ENCODE data around the gene ANXA4. TPM values are rescaled to one million over a fixed set of nuclear protein-coding genes. Genes with fewer than 3 reads are reported as not detected.

The ANXA4 gene
- polyA plus RNA-seq, 2 of the 4 experiments (the other 2 are of a cell fraction), result 341 to 554 TPM

DNA sequence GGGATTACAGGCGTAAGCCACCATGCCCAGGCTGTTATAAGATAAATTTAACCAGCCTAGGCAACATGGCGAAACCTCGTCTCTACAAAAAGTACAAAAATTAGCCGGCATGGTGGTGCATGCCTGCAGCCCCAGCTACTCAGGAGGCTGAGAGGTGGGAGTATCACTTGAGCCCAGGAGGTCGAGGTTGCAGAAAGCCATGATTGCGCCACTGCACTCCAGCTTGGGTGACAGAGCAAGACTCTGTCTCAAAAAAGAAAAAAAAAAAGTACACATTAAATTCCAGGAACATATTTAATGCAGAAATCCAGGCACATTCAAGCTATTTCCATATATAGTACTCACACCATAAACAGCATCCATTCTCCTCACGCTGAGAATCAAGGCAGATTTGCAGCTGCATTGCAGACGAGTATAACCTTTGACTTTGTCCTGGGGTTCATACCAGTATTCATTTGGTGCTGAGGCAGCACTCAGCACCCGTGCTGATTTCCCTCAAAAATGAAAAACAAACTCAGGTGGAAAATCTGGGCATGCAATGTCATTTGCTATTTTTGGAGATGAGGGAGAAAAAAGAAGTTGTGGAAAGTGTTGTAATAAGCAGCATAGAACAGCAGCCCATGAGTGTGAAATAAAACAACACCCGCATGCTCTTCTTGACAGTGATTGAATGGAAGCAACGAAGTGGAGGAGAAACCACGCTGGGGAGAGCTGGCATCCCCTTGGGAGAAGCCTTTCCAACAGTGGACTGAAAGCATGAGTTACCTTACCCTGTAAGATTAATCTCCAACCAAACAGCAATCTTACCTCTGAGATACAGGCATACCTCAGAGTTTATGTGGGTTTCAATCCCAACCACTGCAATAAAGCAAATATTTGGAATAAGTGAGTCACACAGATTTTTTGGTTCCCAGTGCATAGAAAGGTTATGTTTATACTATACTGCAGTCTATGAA is 46.8 kb upstream of the ANXA4 start:
- peak overlapping the region; percentile 20 for H3K4me3 ChIP-seq
- H3K9me3 ChIP-seq, result no peaks in the 10 kb centered on the region
- peak overlapping the region; percentile 90 for H3K4me2 ChIP-seq
- WGBS (ENCODE audit: missing lambda C conversion rate), result 34% methylated on average over 12 of the region's 12 CpGs
- DNase-seq (ENCODE audit: low read depth in 1 of 2, low spot score in 1 of 2) (peak in 1 of 2 experiments; percentile 78), ATAC-seq (peak; percentile 79 to 90), FAIRE-seq (peak; percentile 68)
- ChIA-PET CTCF (interaction anchor here (0.6 to 2.3 kb wide), 5 partner anchors 12 to 699 kb away, joined by 3 to 25 read pairs (median 3); no protein-coding TSS in a partner anchor), POLR2A (interaction anchor here (1.4 kb wide), 1 partner anchor 51 kb away, joined by 3 read pairs; no protein-coding TSS in a partner anchor)
- peak overlapping the region; percentile 53 to 76; a peak in 5 of 6 replicates for H3K27ac ChIP-seq
- H3K4me1 ChIP-seq, result peaks cover 46% of the 10 kb centered on the region
- peak in 1 of 2 experiments; percentile 51; a peak in 1 of 5 replicates for TF ChIP-seq JUN (IDR thresholded peaks at IDR 0.05)
- no peak for TF ChIP-seq SREBF2 (IDR thresholded peaks at IDR 0.05)
- no peak for TF ChIP-seq NR3C1 (IDR thresholded peaks at IDR 0.05)
- TF ChIP-seq CBX2 (IDR thresholded peaks at IDR 0.05; ENCODE audit: borderline replicate concordance, low read depth), result no peak
- peak; percentile 73; the same call in 1 of the 2 replicates for TF ChIP-seq HOXB5 (CRISPR knock-in tag; IDR thresholded peaks at IDR 0.05)
- TF ChIP-seq CHD4 (IDR thresholded peaks at IDR 0.05; ENCODE audit: borderline replicate concordance), result no peak
- no peak for TF ChIP-seq ZNF302 (CRISPR knock-in tag; IDR thresholded peaks at IDR 0.05)
- TF ChIP-seq EHF (CRISPR knock-in tag; IDR thresholded peaks at IDR 0.05), result no peak
- no peak for TF ChIP-seq ELK1 (IDR thresholded peaks at IDR 0.05; ENCODE audit: low read depth, low read length)
- TF ChIP-seq, protein P1, sequence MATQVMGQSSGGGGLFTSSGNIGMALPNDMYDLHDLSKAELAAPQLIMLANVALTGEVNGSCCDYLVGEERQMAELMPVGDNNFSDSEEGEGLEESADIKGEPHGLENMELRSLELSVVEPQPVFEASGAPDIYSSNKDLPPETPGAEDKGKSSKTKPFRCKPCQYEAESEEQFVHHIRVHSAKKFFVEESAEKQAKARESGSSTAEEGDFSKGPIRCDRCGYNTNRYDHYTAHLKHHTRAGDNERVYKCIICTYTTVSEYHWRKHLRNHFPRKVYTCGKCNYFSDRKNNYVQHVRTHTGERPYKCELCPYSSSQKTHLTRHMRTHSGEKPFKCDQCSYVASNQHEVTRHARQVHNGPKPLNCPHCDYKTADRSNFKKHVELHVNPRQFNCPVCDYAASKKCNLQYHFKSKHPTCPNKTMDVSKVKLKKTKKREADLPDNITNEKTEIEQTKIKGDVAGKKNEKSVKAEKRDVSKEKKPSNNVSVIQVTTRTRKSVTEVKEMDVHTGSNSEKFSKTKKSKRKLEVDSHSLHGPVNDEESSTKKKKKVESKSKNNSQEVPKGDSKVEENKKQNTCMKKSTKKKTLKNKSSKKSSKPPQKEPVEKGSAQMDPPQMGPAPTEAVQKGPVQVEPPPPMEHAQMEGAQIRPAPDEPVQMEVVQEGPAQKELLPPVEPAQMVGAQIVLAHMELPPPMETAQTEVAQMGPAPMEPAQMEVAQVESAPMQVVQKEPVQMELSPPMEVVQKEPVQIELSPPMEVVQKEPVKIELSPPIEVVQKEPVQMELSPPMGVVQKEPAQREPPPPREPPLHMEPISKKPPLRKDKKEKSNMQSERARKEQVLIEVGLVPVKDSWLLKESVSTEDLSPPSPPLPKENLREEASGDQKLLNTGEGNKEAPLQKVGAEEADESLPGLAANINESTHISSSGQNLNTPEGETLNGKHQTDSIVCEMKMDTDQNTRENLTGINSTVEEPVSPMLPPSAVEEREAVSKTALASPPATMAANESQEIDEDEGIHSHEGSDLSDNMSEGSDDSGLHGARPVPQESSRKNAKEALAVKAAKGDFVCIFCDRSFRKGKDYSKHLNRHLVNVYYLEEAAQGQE (IDR thresholded peaks at IDR 0.05), result no peak
- TF ChIP-seq ZC3H11A (IDR thresholded peaks at IDR 0.05), result no peak
- TF ChIP-seq RFX5 (IDR thresholded peaks at IDR 0.05), result no peak
- TF ChIP-seq CBX8 (IDR thresholded peaks at IDR 0.05), result no peak
- no peak for TF ChIP-seq HOXB13 (CRISPR knock-in tag; IDR thresholded peaks at IDR 0.05; ENCODE audit: low read depth)
- TF ChIP-seq CEBPB (IDR thresholded peaks at IDR 0.05), result peak; percentile 61 to 82; a peak in 3 of 4 replicates
- no peak for TF ChIP-seq NFE2L2 (conservative IDR thresholded peaks at IDR 0.05; ENCODE audit: low read length)
- TF ChIP-seq ZSCAN20 (CRISPR knock-in tag; IDR thresholded peaks at IDR 0.05), result no peak
- no peak for TF ChIP-seq HOXA7 (CRISPR knock-in tag; IDR thresholded peaks at IDR 0.05)
- no peak for TF ChIP-seq SMC3 (IDR thresholded peaks at IDR 0.05)
- TF ChIP-seq, protein P2, sequence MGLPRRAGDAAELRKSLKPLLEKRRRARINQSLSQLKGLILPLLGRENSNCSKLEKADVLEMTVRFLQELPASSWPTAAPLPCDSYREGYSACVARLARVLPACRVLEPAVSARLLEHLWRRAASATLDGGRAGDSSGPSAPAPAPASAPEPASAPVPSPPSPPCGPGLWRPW (IDR thresholded peaks at IDR 0.05), result no peak
- no peak for TF ChIP-seq ESRRA (IDR thresholded peaks at IDR 0.05; ENCODE audit: borderline replicate concordance, low read length)
- TF ChIP-seq, protein P3, sequence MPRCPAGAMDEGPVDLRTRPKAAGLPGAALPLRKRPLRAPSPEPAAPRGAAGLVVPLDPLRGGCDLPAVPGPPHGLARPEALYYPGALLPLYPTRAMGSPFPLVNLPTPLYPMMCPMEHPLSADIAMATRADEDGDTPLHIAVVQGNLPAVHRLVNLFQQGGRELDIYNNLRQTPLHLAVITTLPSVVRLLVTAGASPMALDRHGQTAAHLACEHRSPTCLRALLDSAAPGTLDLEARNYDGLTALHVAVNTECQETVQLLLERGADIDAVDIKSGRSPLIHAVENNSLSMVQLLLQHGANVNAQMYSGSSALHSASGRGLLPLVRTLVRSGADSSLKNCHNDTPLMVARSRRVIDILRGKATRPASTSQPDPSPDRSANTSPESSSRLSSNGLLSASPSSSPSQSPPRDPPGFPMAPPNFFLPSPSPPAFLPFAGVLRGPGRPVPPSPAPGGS (IDR thresholded peaks at IDR 0.05), result no peak
- no peak for TF ChIP-seq KDM1A (IDR thresholded peaks at IDR 0.05; ENCODE audit: low read depth)
- TF ChIP-seq EP300 (IDR thresholded peaks at IDR 0.05), result no peak; a peak in 1 of 5 replicates
- TF ChIP-seq MAFK (IDR thresholded peaks at IDR 0.05; ENCODE audit: partially characterized antibody), result peak; percentile 67
- no peak for TF ChIP-seq MAZ (IDR thresholded peaks at IDR 0.05; ENCODE audit: borderline replicate concordance, low read depth, low read length)
- TF ChIP-seq POLR2A (IDR thresholded peaks at IDR 0.05; ENCODE audit: low read length), result no peak
- TF ChIP-seq RARB (CRISPR knock-in tag; IDR thresholded peaks at IDR 0.05), result peak; percentile 60; the same call in 1 of the 2 replicates
- no peak for TF ChIP-seq USF2 (IDR thresholded peaks at IDR 0.05)
- no peak for TF ChIP-seq BHLHE40 (IDR thresholded peaks at IDR 0.05; ENCODE audit: low read depth, low read length)
- no peak for TF ChIP-seq TP53 (CRISPR knock-in tag; IDR thresholded peaks at IDR 0.05)
- no peak for TF ChIP-seq CHD2 (IDR thresholded peaks at IDR 0.05; ENCODE audit: low read length, partially characterized antibody)
- no peak; the same call in 1 of the 2 replicates for TF ChIP-seq GATA3 (IDR thresholded peaks at IDR 0.05; ENCODE audit: borderline replicate concordance)
- TF ChIP-seq, protein P4, sequence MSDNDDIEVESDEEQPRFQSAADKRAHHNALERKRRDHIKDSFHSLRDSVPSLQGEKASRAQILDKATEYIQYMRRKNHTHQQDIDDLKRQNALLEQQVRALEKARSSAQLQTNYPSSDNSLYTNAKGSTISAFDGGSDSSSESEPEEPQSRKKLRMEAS (IDR thresholded peaks at IDR 0.05), result peak; percentile 68; the same call in 1 of the 2 replicates
- no peak for TF ChIP-seq TFCP2L1 (CRISPR knock-in tag; IDR thresholded peaks at IDR 0.05)
- TF ChIP-seq HDAC2 (IDR thresholded peaks at IDR 0.05), result no peak

Measured in A549 (cell line).